ENCODE measurements around the gene NFASC. TPM values are rescaled to one million over a fixed set of nuclear protein-coding genes. Genes with fewer than 3 reads are reported as not detected.

NFASC gene
- total RNA-seq, 4 donors from 2014 or later, result 7.9 to 68.7 (median 32.7) TPM

- H3K9me3 ChIP-seq, result no peaks in the 10 kb centered on the region
- H3K27me3 ChIP-seq, result no peaks in the 10 kb centered on the region
- no peak for DNase-seq
- H3K4me3 ChIP-seq, result no peak overlapping the region
- no peak overlapping the region for H3K27ac ChIP-seq
- no peak for TF ChIP-seq POLR2A (IDR thresholded peaks at IDR 0.05)
- no peak for TF ChIP-seq CTCF (IDR thresholded peaks at IDR 0.05)
- no peaks in the 10 kb centered on the region for H3K4me1 ChIP-seq
- intact Hi-C loops (cut with DNase I; ENCODE audit: low total_unique reads), result no loop called here
- H3K36me3 ChIP-seq, result no peaks in the 10 kb centered on the region
Observed at GRCh38 chr1:204961765-204962419, 91.2 kb downstream of the NFASC start.

DNA sequence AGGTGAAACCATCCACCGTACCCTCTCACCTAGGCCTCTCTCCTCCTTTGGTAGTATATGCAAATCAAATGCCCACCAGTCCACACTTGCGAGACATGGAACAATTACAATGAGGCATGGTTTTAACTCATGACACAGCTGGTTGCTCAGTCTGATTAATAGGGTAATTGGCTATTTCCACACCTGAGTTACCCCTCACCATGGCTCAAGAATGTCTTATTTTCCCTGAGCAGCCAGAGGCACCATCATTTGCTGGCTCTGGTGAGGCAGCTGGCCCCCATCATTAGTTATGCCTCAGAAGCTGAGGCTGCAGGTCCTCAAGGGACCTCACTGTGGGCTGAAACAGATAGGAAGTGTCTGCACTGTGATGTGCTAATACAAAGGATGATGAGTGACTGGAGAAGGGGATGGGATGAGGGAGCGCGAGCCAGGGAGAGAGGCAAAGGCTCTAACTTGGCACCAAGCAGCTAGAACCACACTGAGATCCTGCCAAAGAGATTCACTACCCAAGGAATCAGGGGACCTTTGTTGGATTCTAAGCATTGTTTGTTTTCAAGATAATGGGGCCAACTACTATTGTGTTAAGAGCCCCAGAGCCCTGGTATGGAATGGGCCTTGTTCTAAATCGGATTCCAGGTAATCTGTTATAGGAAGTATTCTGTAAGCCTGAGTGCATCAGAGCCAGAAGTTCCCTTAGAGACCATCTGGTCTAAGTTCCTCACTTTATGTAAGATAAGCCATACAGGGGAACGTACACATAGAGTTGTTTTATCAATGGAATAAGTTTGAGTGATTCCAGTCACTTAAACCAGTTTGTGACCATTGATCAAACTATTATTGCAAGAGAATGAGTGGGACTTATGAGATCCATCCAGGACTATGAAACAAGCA, 92.3 kb downstream of the NFASC start:
- Histone ChIP-seq H3K4me3 (no peak overlapping the region), H3K9me3 (no peaks in the 10 kb centered on the region), H3K4me1 (no peaks in the 10 kb centered on the region), H3K36me3 (no peaks in the 10 kb centered on the region), H3K27me3 (no peaks in the 10 kb centered on the region), H3K27ac (no peak overlapping the region)
- intact Hi-C loops (cut with DNase I; ENCODE audit: low total_unique reads), result no loop called here
- TF ChIP-seq POLR2A (IDR thresholded peaks at IDR 0.05) (no peak), CTCF (IDR thresholded peaks at IDR 0.05) (no peak)
- no peak for DNase-seq

- intact Hi-C loops (cut with DNase I; ENCODE audit: low total_unique reads), result no loop called here
- Histone ChIP-seq H3K9me3 (no peaks in the 10 kb centered on the region), H3K27me3 (no peaks in the 10 kb centered on the region), H3K36me3 (no peaks in the 10 kb centered on the region), H3K4me3 (no peak overlapping the region), H3K4me1 (no peaks in the 10 kb centered on the region), H3K27ac (no peak overlapping the region)
- TF ChIP-seq CTCF (IDR thresholded peaks at IDR 0.05) (no peak), POLR2A (IDR thresholded peaks at IDR 0.05) (no peak)
- no peak for DNase-seq
Observed at GRCh38 chr1:204967451-204967850, 96.8 kb downstream of the NFASC start.

GRCh38 chr1:204968135-204968534, 97.5 kb downstream of the NFASC start:
- no peak for DNase-seq
- intact Hi-C loops (cut with DNase I; ENCODE audit: low total_unique reads), result no loop called here
- Histone ChIP-seq H3K27me3 (no peaks in the 10 kb centered on the region), H3K36me3 (no peaks in the 10 kb centered on the region), H3K9me3 (no peaks in the 10 kb centered on the region), H3K4me3 (no peak overlapping the region), H3K27ac (no peak overlapping the region), H3K4me1 (no peaks in the 10 kb centered on the region)
- TF ChIP-seq CTCF (IDR thresholded peaks at IDR 0.05), result no peak
- no peak for TF ChIP-seq POLR2A (IDR thresholded peaks at IDR 0.05)

DNA sequence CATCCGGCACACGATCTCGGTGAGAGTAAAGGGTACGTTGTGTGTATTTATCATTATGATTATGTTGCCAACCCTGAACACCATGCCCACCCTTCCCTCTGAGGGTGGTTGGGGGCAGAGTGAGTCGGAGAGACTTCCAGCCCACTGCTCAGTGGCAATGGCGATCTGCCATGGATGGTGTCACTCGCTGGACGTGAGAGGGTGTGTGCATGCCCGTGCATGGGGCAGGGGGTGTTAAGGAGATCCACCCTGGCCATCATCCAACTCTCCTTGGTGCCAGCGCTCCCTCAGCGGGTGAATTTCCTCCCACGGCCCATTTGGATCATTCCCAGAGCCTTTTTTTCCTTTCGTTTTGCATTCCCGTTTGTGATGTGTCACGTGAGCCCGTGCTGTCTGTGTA, 98.3 kb downstream of the NFASC start:
- no peaks in the 10 kb centered on the region for H3K4me1 ChIP-seq
- H3K9me3 ChIP-seq, result no peaks in the 10 kb centered on the region
- TF ChIP-seq POLR2A (IDR thresholded peaks at IDR 0.05) (no peak), CTCF (IDR thresholded peaks at IDR 0.05) (no peak)
- no peak for DNase-seq
- intact Hi-C loops (cut with DNase I; ENCODE audit: low total_unique reads), result no loop called here
- H3K27ac ChIP-seq, result no peak overlapping the region
- no peaks in the 10 kb centered on the region for H3K36me3 ChIP-seq
- H3K4me3 ChIP-seq, result no peak overlapping the region
- H3K27me3 ChIP-seq, result no peaks in the 10 kb centered on the region
